HL-60 (cell line): ENCODE measurements around the gene ZNF385A.

Source experiments
- DNase-seq, 2 experiments: peaks; one replicate each; pipeline ENCODE4 v3.0.0-alpha.2; 2010 to 2020; ENCODE audit warnings: low read depth in 1 of 2, low spot score in 1 of 2
- H3K27ac ChIP-seq: fragments of 250-450 bp; sonication (Bioruptor Pico); replicated peaks from 2 replicates; pipeline ENCODE4 v1.5.1; 2020; ENCODE audit warnings: mild to moderate bottlenecking, moderate library complexity
- H3K27me3 ChIP-seq: fragments of 250-450 bp; sonication (Bioruptor Pico); 2 replicates; pipeline ENCODE4 v1.5.1; 2021; ENCODE audit warnings: mild to moderate bottlenecking, moderate library complexity; ENCODE audit not compliant: insufficient read depth, poor library complexity, severe bottlenecking
- H3K4me3 ChIP-seq: replicated peaks from 2 replicates; pipeline ENCODE4 v1.5.1; 2011; ENCODE audit warnings: mild to moderate bottlenecking, control low read depth, low read length; ENCODE audit not compliant: insufficient read depth
- GABPA ChIP-seq: IDR thresholded peaks from 2 replicates; pipeline ENCODE4 v1.6.1; 2012; ENCODE audit warnings: low read depth
- POLR2AphosphoS5 ChIP-seq: IDR thresholded peaks from 2 replicates; pipeline ENCODE4 v1.6.1; 2012; ENCODE audit warnings: low read depth
- SPI1 ChIP-seq: IDR thresholded peaks from 2 replicates; pipeline ENCODE4 v1.6.1; 2012; ENCODE audit warnings: low read depth, mild to moderate bottlenecking, borderline replicate concordance
- TF ChIP-seq, protein P1 (sequence below): IDR thresholded peaks from 2 replicates; pipeline ENCODE4 v1.6.1; 2012; ENCODE audit warnings: low read depth; ENCODE audit not compliant: insufficient replicate concordance
- TF ChIP-seq, protein P2 (sequence below): IDR thresholded peaks from one replicate; pipeline ENCODE4 v1.5.1; 2011; ENCODE audit warnings: low read length, control low read depth, inconsistent platforms; ENCODE audit not compliant: insufficient read depth

The ZNF385A gene

GRCh38 chr12:54352022-54352531 lies 32.5 kb downstream of the ZNF385A start:
- no peak for TF ChIP-seq GABPA
- no peak for TF ChIP-seq SPI1
- TF ChIP-seq POLR2AphosphoS5, result no peak
- TF ChIP-seq, protein P1, sequence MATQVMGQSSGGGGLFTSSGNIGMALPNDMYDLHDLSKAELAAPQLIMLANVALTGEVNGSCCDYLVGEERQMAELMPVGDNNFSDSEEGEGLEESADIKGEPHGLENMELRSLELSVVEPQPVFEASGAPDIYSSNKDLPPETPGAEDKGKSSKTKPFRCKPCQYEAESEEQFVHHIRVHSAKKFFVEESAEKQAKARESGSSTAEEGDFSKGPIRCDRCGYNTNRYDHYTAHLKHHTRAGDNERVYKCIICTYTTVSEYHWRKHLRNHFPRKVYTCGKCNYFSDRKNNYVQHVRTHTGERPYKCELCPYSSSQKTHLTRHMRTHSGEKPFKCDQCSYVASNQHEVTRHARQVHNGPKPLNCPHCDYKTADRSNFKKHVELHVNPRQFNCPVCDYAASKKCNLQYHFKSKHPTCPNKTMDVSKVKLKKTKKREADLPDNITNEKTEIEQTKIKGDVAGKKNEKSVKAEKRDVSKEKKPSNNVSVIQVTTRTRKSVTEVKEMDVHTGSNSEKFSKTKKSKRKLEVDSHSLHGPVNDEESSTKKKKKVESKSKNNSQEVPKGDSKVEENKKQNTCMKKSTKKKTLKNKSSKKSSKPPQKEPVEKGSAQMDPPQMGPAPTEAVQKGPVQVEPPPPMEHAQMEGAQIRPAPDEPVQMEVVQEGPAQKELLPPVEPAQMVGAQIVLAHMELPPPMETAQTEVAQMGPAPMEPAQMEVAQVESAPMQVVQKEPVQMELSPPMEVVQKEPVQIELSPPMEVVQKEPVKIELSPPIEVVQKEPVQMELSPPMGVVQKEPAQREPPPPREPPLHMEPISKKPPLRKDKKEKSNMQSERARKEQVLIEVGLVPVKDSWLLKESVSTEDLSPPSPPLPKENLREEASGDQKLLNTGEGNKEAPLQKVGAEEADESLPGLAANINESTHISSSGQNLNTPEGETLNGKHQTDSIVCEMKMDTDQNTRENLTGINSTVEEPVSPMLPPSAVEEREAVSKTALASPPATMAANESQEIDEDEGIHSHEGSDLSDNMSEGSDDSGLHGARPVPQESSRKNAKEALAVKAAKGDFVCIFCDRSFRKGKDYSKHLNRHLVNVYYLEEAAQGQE, result no peak
- TF ChIP-seq, protein P2, sequence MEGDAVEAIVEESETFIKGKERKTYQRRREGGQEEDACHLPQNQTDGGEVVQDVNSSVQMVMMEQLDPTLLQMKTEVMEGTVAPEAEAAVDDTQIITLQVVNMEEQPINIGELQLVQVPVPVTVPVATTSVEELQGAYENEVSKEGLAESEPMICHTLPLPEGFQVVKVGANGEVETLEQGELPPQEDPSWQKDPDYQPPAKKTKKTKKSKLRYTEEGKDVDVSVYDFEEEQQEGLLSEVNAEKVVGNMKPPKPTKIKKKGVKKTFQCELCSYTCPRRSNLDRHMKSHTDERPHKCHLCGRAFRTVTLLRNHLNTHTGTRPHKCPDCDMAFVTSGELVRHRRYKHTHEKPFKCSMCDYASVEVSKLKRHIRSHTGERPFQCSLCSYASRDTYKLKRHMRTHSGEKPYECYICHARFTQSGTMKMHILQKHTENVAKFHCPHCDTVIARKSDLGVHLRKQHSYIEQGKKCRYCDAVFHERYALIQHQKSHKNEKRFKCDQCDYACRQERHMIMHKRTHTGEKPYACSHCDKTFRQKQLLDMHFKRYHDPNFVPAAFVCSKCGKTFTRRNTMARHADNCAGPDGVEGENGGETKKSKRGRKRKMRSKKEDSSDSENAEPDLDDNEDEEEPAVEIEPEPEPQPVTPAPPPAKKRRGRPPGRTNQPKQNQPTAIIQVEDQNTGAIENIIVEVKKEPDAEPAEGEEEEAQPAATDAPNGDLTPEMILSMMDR, result no peak
- Histone ChIP-seq H3K27me3 (no peaks in the 10 kb centered on the region), H3K27ac (no peak overlapping the region), H3K4me3 (no peak overlapping the region)
- DNase-seq, result no peak

DNA sequence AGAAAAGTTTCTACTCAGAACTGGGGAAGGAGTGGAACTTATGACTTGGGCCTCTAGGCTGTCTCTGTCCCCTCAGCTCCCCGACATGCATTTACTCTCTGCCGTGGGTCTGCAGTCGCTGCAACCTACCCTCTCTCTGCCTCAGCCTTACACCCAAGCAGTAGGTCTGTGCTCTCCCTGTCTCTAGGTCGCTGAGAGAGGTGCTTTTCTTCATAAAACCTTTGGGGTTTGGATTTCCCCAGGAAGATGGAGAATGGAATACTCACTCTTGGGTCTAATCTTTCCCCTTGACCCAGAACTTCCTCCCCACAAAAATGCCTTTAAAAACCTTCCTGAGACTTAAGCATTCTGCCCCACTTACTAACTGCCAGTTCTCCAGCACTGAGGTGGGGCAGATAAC lies 33.2 kb downstream of the ZNF385A start:
- no peak overlapping the region for H3K27ac ChIP-seq
- no peak for TF ChIP-seq SPI1
- TF ChIP-seq, protein P2, result no peak
- H3K4me3 ChIP-seq, result no peak overlapping the region
- no peak for DNase-seq
- H3K27me3 ChIP-seq, result no peaks in the 10 kb centered on the region

- DNase-seq, result no peak
- H3K27me3 ChIP-seq, result no peaks in the 10 kb centered on the region
- no peak overlapping the region for H3K27ac ChIP-seq
- H3K4me3 ChIP-seq, result no peak overlapping the region
- TF ChIP-seq GABPA, result no peak
- TF ChIP-seq, protein P1, result no peak
- no peak for TF ChIP-seq SPI1
- TF ChIP-seq, protein P2, result no peak
- TF ChIP-seq POLR2AphosphoS5, result no peak
These were observed 33.8 kb downstream of the ZNF385A start for GRCh38 chr12:54350743-54351142.

DNA sequence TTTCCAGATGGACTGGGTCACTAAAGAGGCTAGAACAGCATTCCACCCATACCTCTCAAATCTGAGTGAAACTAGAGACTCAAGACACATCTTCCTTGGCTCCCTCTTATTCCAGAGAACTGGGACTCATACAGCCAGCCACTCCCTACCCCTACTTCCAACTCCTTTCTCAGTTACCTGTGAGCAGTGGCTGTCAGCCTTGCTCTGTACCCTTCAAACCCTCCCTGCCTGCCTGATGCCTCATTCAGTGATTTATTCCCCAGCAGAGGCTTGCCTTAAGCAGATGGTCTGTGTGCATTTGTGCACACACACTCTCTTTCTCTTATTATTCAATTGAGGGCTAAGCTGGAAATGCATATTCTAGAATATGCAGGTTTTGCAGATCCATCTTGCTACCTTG lies 34.9 kb downstream of the ZNF385A start:
- DNase-seq, result no peak
- no peak overlapping the region for H3K4me3 ChIP-seq
- TF ChIP-seq, protein P1, result no peak
- TF ChIP-seq GABPA, result no peak
- no peak for TF ChIP-seq POLR2AphosphoS5
- no peak for TF ChIP-seq SPI1
- TF ChIP-seq, protein P2, result no peak
- no peak overlapping the region for H3K27ac ChIP-seq
- no peaks in the 10 kb centered on the region for H3K27me3 ChIP-seq
